Hepatocyte (in vitro differentiated cells): ENCODE data around the gene TRIM15.

Experiments
- CTCF ChIP-seq: fragments of 200-600 bp; sonication (generic); IDR thresholded peaks from 2 replicates; pipeline ENCODE4 v1.5.1; 2016; ENCODE audit warnings: antibody characterized with exemption, mild to moderate bottlenecking; ENCODE audit not compliant: poor library complexity
- EZH2 ChIP-seq: fragments of 200-600 bp; sonication (generic); IDR thresholded peaks from 2 replicates; pipeline ENCODE4 v1.6.1; 2016; ENCODE audit warnings: antibody characterized with exemption, mild to moderate bottlenecking, borderline replicate concordance

GRCh38 chr6:30168741-30169140, 5.4 kb downstream of the TRIM15 start:
- TF ChIP-seq CTCF (no peak), EZH2 (no peak)
